Myocyte (in vitro differentiated cells): ENCODE data around the gene MSI2. TPM values are rescaled to one million over a fixed set of nuclear protein-coding genes. Genes with fewer than 3 reads are reported as not detected.

Experiments used
- DNase-seq: peaks from one replicate; pipeline ENCODE4 v3.0.0-alpha.2; 2012; ENCODE audit warnings: low read depth
- total RNA-seq: library from RNA; depleted of rRNA; stranded (reverse); fragments of >200 nt; gene quantifications from 2 replicates; pipeline ENCODE4 v1.2.3, GENCODE V29; 2014

MSI2 gene
- total RNA-seq, 1 donor from 2014 or later, result 115 TPM

DNA sequence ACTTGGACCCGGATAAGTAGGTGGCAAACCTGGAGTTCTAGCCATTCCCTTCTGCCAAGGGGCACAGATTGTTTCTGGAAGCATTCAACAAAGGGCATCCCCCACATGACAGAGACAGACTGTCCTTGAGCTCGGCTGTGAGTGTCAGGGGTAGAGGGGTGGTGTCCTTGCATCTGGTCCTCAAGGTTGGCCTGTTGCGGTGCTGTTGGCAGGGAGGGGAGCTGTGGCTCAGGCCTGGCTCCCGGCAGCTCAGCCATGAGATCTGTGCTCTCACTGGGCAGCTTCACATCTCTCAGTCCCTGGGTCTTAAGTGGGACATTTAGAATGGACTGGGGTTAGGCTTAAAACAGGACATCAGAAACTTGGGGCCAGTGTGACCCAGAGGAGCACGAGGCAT lies 468.4 kb downstream of the MSI2 start:
- DNase-seq, result no peak

GRCh38 chr17:57726213-57726790 lies 470.0 kb downstream of the MSI2 start:
- DNase-seq, result no peak

DNA sequence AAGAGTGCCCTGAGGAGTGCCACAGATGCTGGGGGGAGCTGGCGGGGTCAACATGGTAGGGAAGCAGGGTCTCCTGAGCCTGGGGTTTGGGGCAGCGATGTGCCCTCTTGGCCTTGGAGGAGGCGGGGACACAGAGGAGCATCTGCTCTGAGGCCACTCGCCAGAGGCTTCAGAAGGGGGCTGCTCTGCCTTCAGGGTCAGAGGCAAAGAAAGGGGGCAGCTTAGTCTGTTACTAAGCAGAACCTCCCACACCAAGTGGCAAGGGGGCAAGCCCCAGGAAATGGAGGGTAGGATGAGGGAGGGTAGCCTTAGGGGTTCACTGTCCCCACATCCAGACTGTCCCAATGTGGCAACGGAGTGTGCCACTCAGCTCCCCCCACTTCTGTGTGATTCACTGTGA lies 470.5 kb downstream of the MSI2 start:
- DNase-seq, result no peak

GRCh38 chr17:57727630-57728175 lies 471.4 kb downstream of the MSI2 start:
- peak; percentile 67 for DNase-seq

GRCh38 chr17:57730026-57730701 lies 473.8 kb downstream of the MSI2 start:
- DNase-seq, result no peak

DNA sequence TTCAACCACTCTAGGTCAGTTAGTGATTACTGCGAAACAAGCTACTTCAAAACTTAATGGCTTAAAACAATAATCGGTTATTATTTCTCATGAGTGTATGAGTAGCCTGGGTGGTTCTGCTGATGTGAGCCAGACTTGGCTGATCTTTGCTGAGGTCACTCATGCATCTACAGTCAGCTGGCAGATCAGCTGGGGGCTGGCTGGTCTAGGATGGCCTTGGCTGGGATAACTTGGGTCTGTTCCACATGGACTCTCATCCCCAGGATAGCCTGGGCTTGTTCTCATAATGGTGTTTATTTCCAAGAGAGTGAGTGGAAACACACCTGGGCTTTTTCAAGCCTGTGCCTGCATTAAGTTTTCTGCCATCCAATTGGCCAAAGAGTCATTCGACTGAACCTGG lies 475.7 kb downstream of the MSI2 start:
- DNase-seq, result peak; percentile 33

DNA sequence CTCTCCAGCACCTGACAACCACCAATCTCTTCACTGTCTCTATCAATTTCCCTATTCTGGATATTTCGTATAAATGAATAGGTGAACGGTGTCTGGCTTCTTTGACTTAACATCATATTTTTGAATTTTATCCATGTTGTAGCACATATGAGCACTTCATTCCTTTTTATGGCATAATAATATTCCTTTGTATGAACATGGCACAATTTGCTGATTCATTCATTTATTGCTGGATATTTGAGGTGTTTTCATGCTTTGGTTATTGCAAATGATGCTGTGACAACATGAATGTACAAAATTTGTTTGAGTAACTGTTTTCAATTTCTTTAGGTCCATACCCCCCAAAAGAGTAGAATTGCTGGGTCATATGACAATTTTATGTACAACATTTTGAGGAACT lies 476.8 kb downstream of the MSI2 start:
- DNase-seq, result no peak

Other genes starting within 250 kb of the MSI2 start
- 47.4 and 49.2 TPM in 2 replicates for gene AKAP1, start 171.3 kb upstream of the MSI2 start, total RNA-seq